GM19468 (cell line): Measurements from ENCODE around the gene ITPR2.

Source experiments
- ATAC-seq: cut with Tn5 transposase; IDR thresholded peaks from one replicate; pipeline ENCODE4 v1.9.1; 2021; ENCODE audit warnings: mild to moderate bottlenecking, moderate library complexity, moderate number of reproducible peaks; ENCODE audit not compliant: unreplicated experiment; ENCODE audit errors: extremely low read depth

The ITPR2 gene

GRCh38 chr12:26510354-26510674 is 322.7 kb downstream of the ITPR2 start:
- ATAC-seq, result no peak

GRCh38 chr12:26507613-26508012 is 325.4 kb downstream of the ITPR2 start:
- no peak for ATAC-seq

GRCh38 chr12:26499979-26500640 is 332.9 kb downstream of the ITPR2 start:
- ATAC-seq, result no peak

- ATAC-seq, result no peak
Observed at GRCh38 chr12:26496170-26496569, 336.8 kb downstream of the ITPR2 start.

- no peak for ATAC-seq
Observed at GRCh38 chr12:26493656-26494055, 339.3 kb downstream of the ITPR2 start.

- no peak for ATAC-seq
Observed at GRCh38 chr12:26492406-26492805, 340.6 kb downstream of the ITPR2 start.

- ATAC-seq, result no peak
Observed at GRCh38 chr12:26489908-26490307, 343.1 kb downstream of the ITPR2 start.

GRCh38 chr12:26488351-26488750 is 344.6 kb downstream of the ITPR2 start:
- ATAC-seq, result no peak

GRCh38 chr12:26473291-26473690 is 359.7 kb downstream of the ITPR2 start:
- peak; percentile 87 for ATAC-seq

- ATAC-seq, result peak; percentile 41
Observed at GRCh38 chr12:26471560-26471959, 361.4 kb downstream of the ITPR2 start.

GRCh38 chr12:26469421-26470180 is 363.4 kb downstream of the ITPR2 start:
- no peak for ATAC-seq

GRCh38 chr12:26467351-26467750 is 365.6 kb downstream of the ITPR2 start:
- ATAC-seq, result no peak

GRCh38 chr12:26466726-26467125 is 366.3 kb downstream of the ITPR2 start:
- ATAC-seq, result no peak

GRCh38 chr12:26465419-26466097 is 367.4 kb downstream of the ITPR2 start:
- ATAC-seq, result no peak

- no peak for ATAC-seq
Observed at GRCh38 chr12:26461776-26462175, 371.2 kb downstream of the ITPR2 start.

- ATAC-seq, result no peak
Observed at GRCh38 chr12:26460361-26460760, 372.6 kb downstream of the ITPR2 start.

GRCh38 chr12:26455936-26456574 is 376.9 kb downstream of the ITPR2 start:
- no peak for ATAC-seq

- no peak for ATAC-seq
Observed at GRCh38 chr12:26453246-26453645, 379.7 kb downstream of the ITPR2 start.

- no peak for ATAC-seq
Observed at GRCh38 chr12:26452511-26452910, 380.5 kb downstream of the ITPR2 start.

GRCh38 chr12:26451763-26452162 is 381.2 kb downstream of the ITPR2 start:
- ATAC-seq, result no peak

- ATAC-seq, result no peak
Observed at GRCh38 chr12:26445909-26446308, 387.1 kb downstream of the ITPR2 start.
